DMS114 treated with DMSO at 0.1 percent for 48 hours (cell line): Measurements from ENCODE around the gene APOH.

Experiments used
- DNase-seq: peaks from one replicate; lab custom pipeline; 2025; ENCODE audit not compliant: unreplicated experiment; lab: John Stamatoyannopoulos, UW

Gene APOH

GRCh38 chr17:66235377-66235994, 6.3 kb upstream of the APOH start:
- DNase-seq: no peak

- no peak for DNase-seq
Observed at GRCh38 chr17:66234611-66235010, 5.4 kb upstream of the APOH start.

- no peak for DNase-seq
Observed at GRCh38 chr17:66233023-66233753, 4.0 kb upstream of the APOH start.

- DNase-seq: no peak
Observed at GRCh38 chr17:66230922-66231591, 1.8 kb upstream of the APOH start.

- no peak for DNase-seq
Observed at GRCh38 chr17:66229783-66230538, 746 bp upstream of the APOH start.

- no peak for DNase-seq
Observed at GRCh38 chr17:66227212-66228045, 1.8 kb downstream of the APOH start.

- no peak for DNase-seq
Observed at GRCh38 chr17:66222798-66223350, 6.3 kb downstream of the APOH start.

GRCh38 chr17:66221755-66222530, 7.3 kb downstream of the APOH start:
- no peak for DNase-seq

GRCh38 chr17:66221343-66221742, 7.9 kb downstream of the APOH start:
- DNase-seq: no peak

- DNase-seq: no peak
Observed at GRCh38 chr17:66220079-66220835, 9.0 kb downstream of the APOH start.

- no peak for DNase-seq
Observed at GRCh38 chr17:66215529-66215911, 13.7 kb downstream of the APOH start.

- DNase-seq: no peak
Observed at GRCh38 chr17:66214884-66215528, 14.2 kb downstream of the APOH start.

GRCh38 chr17:66211047-66211810, 18.0 kb downstream of the APOH start:
- no peak for DNase-seq

GRCh38 chr17:66210208-66210574, 19.0 kb downstream of the APOH start:
- DNase-seq: no peak

GRCh38 chr17:66207936-66208335, 21.3 kb downstream of the APOH start:
- no peak for DNase-seq

- no peak for DNase-seq
Observed at GRCh38 chr17:66203274-66204015, 25.8 kb downstream of the APOH start.

GRCh38 chr17:66200685-66201092, 28.5 kb downstream of the APOH start:
- DNase-seq: peak; percentile 46
